Stimulated activated CD4-positive, alpha-beta T cell treated with anti-CD3 and anti-CD28 coated beads, Interleukin-1b, Interleukin-23, amount 100 ng/mL, for 48 hours (primary cell): ENCODE data around the gene MOV10.

Experiments used
- DNase-seq: peaks from one replicate; pipeline ENCODE4 v3.0.0-alpha.2; 2020

MOV10 gene

GRCh38 chr1:112743174-112744008, 68.9 kb downstream of the MOV10 start:
- DNase-seq: no peak

DNA sequence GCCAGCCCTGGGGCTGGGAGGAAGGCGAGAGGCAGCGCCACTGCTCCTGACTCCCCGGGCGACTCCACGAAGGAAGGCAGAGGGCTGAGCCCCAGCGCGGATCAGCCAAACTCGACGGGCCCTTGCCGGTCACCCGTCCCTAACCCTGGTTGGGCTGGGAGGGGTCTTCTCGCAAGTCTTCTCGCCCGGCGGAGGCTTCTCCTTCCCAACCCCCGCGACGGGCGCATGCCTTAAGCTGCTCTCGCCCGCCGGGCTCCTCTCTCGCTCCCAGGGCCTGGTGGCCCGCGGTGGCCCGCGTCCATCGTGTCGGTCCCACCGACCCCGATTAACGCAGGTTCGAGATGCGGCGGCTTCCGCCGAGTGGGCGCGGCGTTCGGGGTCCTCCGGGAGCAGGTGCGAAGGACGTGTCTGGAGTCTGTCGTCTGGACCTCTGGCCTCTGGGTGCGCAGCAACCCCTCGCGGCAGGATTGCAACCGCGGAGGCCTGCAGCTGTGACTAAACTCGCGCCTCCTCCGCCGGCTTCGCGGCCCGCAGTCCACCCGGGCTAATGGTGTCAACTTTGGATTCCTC, 69.6 kb downstream of the MOV10 start:
- DNase-seq: no peak

DNA sequence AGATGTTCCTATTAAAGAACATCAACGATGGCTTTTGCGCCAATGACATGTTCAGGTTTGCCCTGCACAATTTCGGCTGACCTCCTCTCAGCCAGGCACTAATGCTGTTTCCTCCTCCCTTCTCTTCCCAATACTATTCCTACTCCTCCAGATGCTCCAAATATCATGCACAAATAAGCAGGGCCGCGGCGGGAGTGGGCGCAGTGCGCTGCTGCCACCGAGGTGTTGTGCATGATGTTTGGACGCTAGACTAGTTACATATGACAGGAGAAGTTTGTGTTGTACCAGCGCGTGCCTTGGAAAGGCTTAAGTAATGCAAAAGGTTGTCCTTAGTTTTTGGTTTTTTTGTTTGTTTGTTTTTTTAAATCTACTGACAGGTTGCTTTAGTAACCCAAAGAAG, 73.9 kb downstream of the MOV10 start:
- DNase-seq: no peak
